Osteoblast (primary cell): ENCODE measurements around the gene CRTC1. TPM values are rescaled to one million over a fixed set of nuclear protein-coding genes. Genes with fewer than 3 reads are reported as not detected.
A peak's percentile ranks its signal among the peaks of the same experiment; 100 is the strongest.

Experiments
- DNase-seq: peaks from one replicate; pipeline ENCODE4 v3.0.0; 2011; ENCODE audit warnings: low spot score, mixed read lengths; ENCODE audit not compliant: insufficient read length; ENCODE audit errors: missing footprints
- H2AFZ ChIP-seq: 2 replicates; pipeline ENCODE4 v1.6.0; 2011; ENCODE audit warnings: mild to moderate bottlenecking, low read length
- H3K27ac ChIP-seq: 2 replicates; pipeline ENCODE4 v1.5.1; 2011; ENCODE audit warnings: mild to moderate bottlenecking, low read depth, low read length, moderate library complexity
- H3K27me3 ChIP-seq: 2 replicates; pipeline ENCODE4 v1.6.0; 2012; ENCODE audit warnings: mild to moderate bottlenecking, control low read depth, inconsistent platforms, low read length, moderate library complexity; ENCODE audit not compliant: insufficient read depth
- H3K36me3 ChIP-seq: 2 replicates; pipeline ENCODE4 v1.5.1; 2011; ENCODE audit warnings: mild to moderate bottlenecking, low read length, control low read depth, moderate library complexity; ENCODE audit not compliant: insufficient read depth
- H3K4me1 ChIP-seq: 2 replicates; pipeline ENCODE4 v1.5.1; 2011; ENCODE audit warnings: mild to moderate bottlenecking, low read length, control low read depth, moderate library complexity; ENCODE audit not compliant: insufficient read depth
- H3K4me2 ChIP-seq: 2 replicates; pipeline ENCODE4 v1.6.0; 2011; ENCODE audit warnings: mild to moderate bottlenecking, low read length; ENCODE audit not compliant: insufficient read depth
- H3K4me3 ChIP-seq: fragments of 200-600 bp; sonication (generic); 3 replicates; pipeline ENCODE4 v1.5.1; 2012; ENCODE audit warnings: mild to moderate bottlenecking, low read length, inconsistent platforms; ENCODE audit not compliant: insufficient read depth
- H3K79me2 ChIP-seq: 2 replicates; pipeline ENCODE4 v1.6.0; 2012; ENCODE audit warnings: mild to moderate bottlenecking, low read length, control low read depth, inconsistent platforms; ENCODE audit not compliant: insufficient read depth
- H3K9me3 ChIP-seq: 2 replicates; pipeline ENCODE4 v1.5.1; 2011; ENCODE audit warnings: low read depth, low read length, control low read depth
- H4K20me1 ChIP-seq: 2 replicates; pipeline ENCODE4 v1.6.0; 2012; ENCODE audit warnings: mild to moderate bottlenecking, low read length, control low read depth; ENCODE audit not compliant: insufficient read depth
- total RNA-seq: library from RNA; depleted of rRNA; stranded (reverse); fragments of >200 nt; gene quantifications from 2 replicates; pipeline ENCODE4 v1.2.3, GENCODE V29; 2012
- TF ChIP-seq, protein P1 (sequence below): IDR thresholded peaks from 2 replicates; pipeline ENCODE4 v1.5.1; 2011; ENCODE audit warnings: mild to moderate bottlenecking, low read depth, low read length, moderate library complexity; ENCODE audit errors: extremely low read depth

CRTC1 gene
- total RNA-seq, 1 donor = 4.0 TPM

DNA sequence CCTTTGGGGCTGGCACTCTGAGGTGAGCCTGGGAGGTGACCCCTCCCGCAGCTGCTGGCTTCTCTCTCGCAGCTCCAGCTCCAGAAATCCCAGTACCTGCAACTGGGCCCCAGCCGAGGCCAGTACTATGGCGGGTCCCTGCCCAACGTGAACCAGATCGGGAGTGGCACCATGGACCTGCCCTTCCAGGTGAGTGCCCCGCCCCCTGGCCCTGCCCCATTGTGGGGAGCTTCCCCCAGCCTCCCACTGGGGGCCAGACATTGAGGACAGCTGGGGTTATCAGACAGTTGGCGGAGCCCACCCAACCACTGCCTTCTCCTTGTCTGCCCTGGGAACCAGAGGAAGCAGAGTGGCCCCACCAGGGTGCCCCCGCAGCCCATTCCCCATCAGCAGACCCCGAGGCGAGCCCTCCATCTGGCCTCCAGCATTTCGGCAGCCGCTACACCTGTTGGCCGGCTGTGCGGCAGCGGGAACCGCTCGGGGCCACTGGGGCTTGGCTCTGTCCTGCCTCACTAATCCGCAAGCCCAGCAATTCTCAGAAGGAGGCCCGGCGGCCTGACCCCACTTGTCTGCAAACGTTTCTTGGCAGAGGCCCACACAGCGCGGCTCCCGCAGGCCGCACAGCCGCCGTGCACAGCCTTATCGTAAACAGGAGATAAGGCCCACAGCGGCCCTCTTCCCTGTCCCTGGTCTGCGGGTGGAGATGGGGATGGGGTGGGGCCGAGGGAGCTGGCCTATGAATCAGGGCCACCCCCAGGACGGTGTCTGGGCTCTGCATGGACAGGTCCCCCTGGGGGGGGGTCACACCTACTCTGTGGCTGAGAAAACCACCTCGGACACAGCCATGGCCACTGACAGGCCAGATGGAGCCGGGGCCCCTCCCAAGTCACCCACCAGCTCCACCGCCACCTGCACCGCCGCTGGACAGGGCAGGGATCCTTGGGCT lies 59.6 kb downstream of the CRTC1 start:
- Histone ChIP-seq H3K4me1 (no peaks in the 10 kb centered on the region), H2AFZ (no peak overlapping the region), H3K79me2 (peaks cover 2% of the 10 kb centered on the region), H3K4me2 (no peak overlapping the region), H3K9me3 (no peaks in the 10 kb centered on the region), H3K27ac (no peak overlapping the region), H3K27me3 (no peaks in the 10 kb centered on the region), H3K36me3 (no peaks in the 10 kb centered on the region), H3K4me3 (no peak overlapping the region), H4K20me1 (peaks cover 33% of the 10 kb centered on the region)
- DNase-seq = peak; percentile 75
- TF ChIP-seq, protein P1, sequence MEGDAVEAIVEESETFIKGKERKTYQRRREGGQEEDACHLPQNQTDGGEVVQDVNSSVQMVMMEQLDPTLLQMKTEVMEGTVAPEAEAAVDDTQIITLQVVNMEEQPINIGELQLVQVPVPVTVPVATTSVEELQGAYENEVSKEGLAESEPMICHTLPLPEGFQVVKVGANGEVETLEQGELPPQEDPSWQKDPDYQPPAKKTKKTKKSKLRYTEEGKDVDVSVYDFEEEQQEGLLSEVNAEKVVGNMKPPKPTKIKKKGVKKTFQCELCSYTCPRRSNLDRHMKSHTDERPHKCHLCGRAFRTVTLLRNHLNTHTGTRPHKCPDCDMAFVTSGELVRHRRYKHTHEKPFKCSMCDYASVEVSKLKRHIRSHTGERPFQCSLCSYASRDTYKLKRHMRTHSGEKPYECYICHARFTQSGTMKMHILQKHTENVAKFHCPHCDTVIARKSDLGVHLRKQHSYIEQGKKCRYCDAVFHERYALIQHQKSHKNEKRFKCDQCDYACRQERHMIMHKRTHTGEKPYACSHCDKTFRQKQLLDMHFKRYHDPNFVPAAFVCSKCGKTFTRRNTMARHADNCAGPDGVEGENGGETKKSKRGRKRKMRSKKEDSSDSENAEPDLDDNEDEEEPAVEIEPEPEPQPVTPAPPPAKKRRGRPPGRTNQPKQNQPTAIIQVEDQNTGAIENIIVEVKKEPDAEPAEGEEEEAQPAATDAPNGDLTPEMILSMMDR = no peak

DNA sequence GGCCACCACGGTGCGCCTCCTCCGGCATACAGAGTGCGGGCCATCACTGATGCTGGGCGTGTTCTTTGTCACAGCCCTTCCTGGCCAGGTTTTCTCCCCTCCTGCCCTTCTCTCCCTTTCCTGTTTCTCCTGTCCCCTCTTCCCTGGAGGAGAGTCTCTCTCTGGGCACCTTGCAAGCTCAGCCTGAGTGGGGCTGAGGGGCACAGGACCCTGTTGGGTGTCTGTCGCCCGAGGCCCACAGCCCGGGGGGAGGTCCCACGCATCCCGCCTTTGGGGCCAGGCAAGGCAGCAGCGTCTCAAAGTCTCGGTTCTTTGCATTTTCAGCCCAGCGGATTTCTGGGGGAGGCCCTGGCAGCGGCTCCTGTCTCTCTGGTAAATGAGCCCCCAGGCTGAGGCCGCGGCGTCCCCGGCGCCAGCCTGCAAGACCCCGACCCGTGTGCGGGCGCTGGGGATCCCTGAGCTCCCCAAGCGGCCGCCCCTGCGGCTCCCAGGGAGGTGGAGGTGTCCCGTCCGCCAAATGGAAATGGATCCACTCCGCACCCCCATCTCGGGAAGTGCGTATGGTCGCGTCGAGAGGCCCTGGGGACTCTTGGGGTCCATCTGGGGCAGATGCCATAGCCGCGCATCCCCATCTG lies 60.4 kb downstream of the CRTC1 start:
- Histone ChIP-seq H3K27me3 (no peaks in the 10 kb centered on the region), H3K27ac (no peak overlapping the region), H3K36me3 (no peaks in the 10 kb centered on the region), H3K4me1 (no peaks in the 10 kb centered on the region), H3K9me3 (no peaks in the 10 kb centered on the region), H2AFZ (no peak overlapping the region), H4K20me1 (peaks cover 33% of the 10 kb centered on the region), H3K4me2 (no peak overlapping the region), H3K4me3 (no peak overlapping the region), H3K79me2 (peaks cover 2% of the 10 kb centered on the region)
- TF ChIP-seq, protein P1 = no peak
- DNase-seq = peak; percentile 83

DNA sequence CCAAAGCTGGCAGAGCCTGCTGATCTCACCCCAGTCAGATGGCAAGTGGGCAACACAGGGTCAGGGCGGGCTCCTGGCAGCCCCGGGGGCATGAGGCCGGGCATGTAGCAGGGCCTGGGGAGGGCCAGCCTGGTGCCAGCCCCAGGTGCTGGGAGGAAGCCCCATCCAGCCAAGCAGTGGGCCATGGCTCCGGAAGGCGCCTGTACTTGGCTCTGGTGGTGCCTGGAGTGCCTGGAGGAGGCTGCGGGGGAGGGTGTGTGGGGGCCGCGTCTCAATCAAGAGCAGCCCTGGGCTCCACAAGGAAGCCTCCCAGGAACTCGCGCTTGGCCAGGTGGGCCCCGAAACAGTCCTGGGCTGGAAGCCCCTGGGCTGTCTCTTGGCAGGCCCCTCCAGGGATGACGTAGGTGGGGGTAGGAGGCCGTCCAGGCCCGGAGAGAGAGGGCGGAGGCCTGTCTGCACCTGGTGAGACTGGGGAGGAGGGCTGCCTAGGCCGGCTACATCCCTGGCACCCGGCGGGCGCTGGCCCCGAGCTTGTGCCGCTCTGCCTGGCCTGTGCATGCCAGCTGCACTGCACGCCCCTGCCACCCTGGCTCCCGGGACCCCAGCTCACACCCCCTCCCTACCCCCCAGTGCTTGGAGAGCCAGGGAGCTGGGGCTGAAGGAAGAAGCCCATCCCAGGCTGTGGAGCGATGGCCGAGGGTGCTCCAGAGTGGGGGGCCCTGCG lies 61.7 kb downstream of the CRTC1 start:
- Histone ChIP-seq H3K36me3 (no peaks in the 10 kb centered on the region), H3K79me2 (peaks cover 2% of the 10 kb centered on the region), H4K20me1 (peaks cover 26% of the 10 kb centered on the region), H3K4me3 (no peak overlapping the region), H2AFZ (no peak overlapping the region), H3K9me3 (no peaks in the 10 kb centered on the region), H3K27me3 (no peaks in the 10 kb centered on the region), H3K4me2 (no peak overlapping the region), H3K27ac (no peak overlapping the region), H3K4me1 (no peaks in the 10 kb centered on the region)
- TF ChIP-seq, protein P1 = no peak
- peak; percentile 65 for DNase-seq
